ENCODE results near the gene TRIL. TPM values are rescaled to one million over a fixed set of nuclear protein-coding genes. Genes with fewer than 3 reads are reported as not detected.

TRIL gene
- total and polyA plus RNA-seq, 2 of the 13 experiments (the other 11 are each of a cell fraction or from before 2014, with no cell fraction given) = 0.18 to 0.40 TPM

GRCh38 chr7:29007127-29007526 lies 49.0 kb upstream of the TRIL start:
- no TSS peak for BruUV-seq (replicated peaks)
- no peak for TF ChIP-seq ATF4 (CRISPR knock-in tag; IDR thresholded peaks at IDR 0.05)
- H3K9me3 ChIP-seq (ENCODE audit: low read length) = no peaks in the 10 kb centered on the region
- ATAC-seq (no peak), DNase-seq (ENCODE audit: low spot score) (no peak), FAIRE-seq (no peak)
- in situ Hi-C loops (cut with HindIII; ENCODE audit: extremely low pct_ligation_motif_present, low pct_unique_long_range_greater_than_20kb) (no loop called here), intact Hi-C loops (cut with micrococcal nuclease; ENCODE audit: unreplicated experiment) (no loop called here)
- H3K79me2 ChIP-seq (ENCODE audit: insufficient read depth, low read length) = no peaks in the 10 kb centered on the region
- H3K27ac ChIP-seq (ENCODE audit: extremely low read length, insufficient read depth, low read length) = no peak overlapping the region
- 0 out of 2 replicates have a peak, but pooled peaks cover 5% of the 10 kb centered on the region for H3K4me1 ChIP-seq (ENCODE audit: insufficient read depth, low read length)
- H3K27me3 ChIP-seq (ENCODE audit: control insufficient read depth in 1 of 2, insufficient read depth in 2 of 2, low read length in 2 of 2) = no peaks in the 10 kb centered on the region
- 97% methylated on average over 2 of the region's 2 CpGs for WGBS (ENCODE audit: low lambda C conversion rate)
- no peak overlapping the region for H3K4me3 ChIP-seq (replicated peaks in 1 of 3; ENCODE audit: insufficient read depth in 1 of 3, low read depth in 2 of 3, low read length in 3 of 3)
- CTCF ChIA-PET (ENCODE audit: low intra/inter-chr PET ratio, low total read pairs) = no interaction called here
- no peak overlapping the region for H3K4me2 ChIP-seq (ENCODE audit: low read depth, low read length)
- no peak overlapping the region for H3K9ac ChIP-seq (ENCODE audit: insufficient read depth, low read depth, low read length)
- no peaks in the 10 kb centered on the region for H4K20me1 ChIP-seq (ENCODE audit: insufficient read depth, low read length)
- POLR2A ChIA-PET = no interaction called here
- no peaks in the 10 kb centered on the region; a peak in 1 of 5 replicates for H3K36me3 ChIP-seq (replicated peaks in 1 of 2; ENCODE audit: control insufficient read depth in 1 of 2, insufficient read depth in 2 of 2, low read length in 2 of 2)
- H2AFZ ChIP-seq (ENCODE audit: low read length) = no peak overlapping the region

GRCh38 chr7:29005829-29006228 lies 47.7 kb upstream of the TRIL start:
- peak; percentile 15 for DNase-seq (ENCODE audit: low spot score)
- no peak for ATAC-seq
- Histone ChIP-seq H3K9me3 (ENCODE audit: low read length) (no peaks in the 10 kb centered on the region), H3K79me2 (ENCODE audit: insufficient read depth, low read length) (no peaks in the 10 kb centered on the region), H3K4me2 (ENCODE audit: low read depth, low read length) (no peak overlapping the region), H3K27me3 (ENCODE audit: control insufficient read depth in 1 of 2, insufficient read depth in 2 of 2, low read length in 2 of 2) (no peaks in the 10 kb centered on the region), H3K4me1 (ENCODE audit: insufficient read depth, low read length) (0 out of 2 replicates have a peak, but pooled peaks cover 5% of the 10 kb centered on the region), H2AFZ (ENCODE audit: low read length) (no peak overlapping the region), H3K36me3 (replicated peaks in 1 of 2; ENCODE audit: control insufficient read depth in 1 of 2, insufficient read depth in 2 of 2, low read length in 2 of 2) (no peaks in the 10 kb centered on the region; a peak in 1 of 5 replicates), H3K9ac (ENCODE audit: insufficient read depth, low read depth, low read length) (no peak overlapping the region), H3K27ac (ENCODE audit: extremely low read length, insufficient read depth, low read length) (no peak overlapping the region), H4K20me1 (ENCODE audit: insufficient read depth, low read length) (no peaks in the 10 kb centered on the region), H3K4me3 (replicated peaks in 1 of 3; ENCODE audit: insufficient read depth in 1 of 3, low read depth in 2 of 3, low read length in 3 of 3) (no peak overlapping the region)
- in situ Hi-C loops (cut with HindIII; ENCODE audit: extremely low pct_ligation_motif_present, low pct_unique_long_range_greater_than_20kb) = no loop called here
- ChIA-PET CTCF (ENCODE audit: low intra/inter-chr PET ratio, low total read pairs) (no interaction called here), POLR2A (no interaction called here)
- WGBS (ENCODE audit: low lambda C conversion rate) = 76% methylated on average over 3 of the region's 3 CpGs
- intact Hi-C loops (cut with micrococcal nuclease; ENCODE audit: unreplicated experiment) = no loop called here
- no peak for FAIRE-seq
- BruUV-seq (replicated peaks) = no TSS peak
- TF ChIP-seq PHF5A (CRISPR knock-in tag; IDR thresholded peaks at IDR 0.05; ENCODE audit: low read depth, unreplicated experiment) = no peak
- TF ChIP-seq ZNF570 (CRISPR knock-in tag; IDR thresholded peaks at IDR 0.05; ENCODE audit: borderline replicate concordance) = no peak
- TF ChIP-seq MAFK (conservative IDR thresholded peaks at IDR 0.05 in 1 of 2, IDR thresholded peaks at IDR 0.05 in 1 of 2; ENCODE audit: low read length in 2 of 2) = peak; percentile 51 to 55
- peak; percentile 52; the same call in 1 of the 2 replicates for TF ChIP-seq MAFF (IDR thresholded peaks at IDR 0.05; ENCODE audit: low read depth, low read length)
- no peak for TF ChIP-seq FOXP4 (CRISPR knock-in tag; IDR thresholded peaks at IDR 0.05)

Data from HepG2 (cell line).